Peyer's patch (tissue), 4 donors: ENCODE measurements around the gene AP1B1.

Experiments used
- POLR2A ChIP-seq, 2 donors: fragments of 450-650 bp; IDR thresholded peaks; one replicate each; pipeline ENCODE4 v1.5.1; 2017; ENCODE audit warnings: antibody characterized with exemption in 2 of 2, mild to moderate bottlenecking in 2 of 2, moderate library complexity in 2 of 2
- TF ChIP-seq, protein P1 (sequence below), 6 experiments: fragments of 450-650 bp in 4 of 6; fragments of 200-600 bp in 2 of 6; sonication (generic) in 1 of 6; IDR thresholded peaks; one replicate each; pipeline ENCODE4 v1.5.1; 2017 to 2019; ENCODE audit warnings: antibody characterized with exemption in 6 of 6, mild to moderate bottlenecking in 3 of 6, moderate library complexity in 1 of 6

DNA sequence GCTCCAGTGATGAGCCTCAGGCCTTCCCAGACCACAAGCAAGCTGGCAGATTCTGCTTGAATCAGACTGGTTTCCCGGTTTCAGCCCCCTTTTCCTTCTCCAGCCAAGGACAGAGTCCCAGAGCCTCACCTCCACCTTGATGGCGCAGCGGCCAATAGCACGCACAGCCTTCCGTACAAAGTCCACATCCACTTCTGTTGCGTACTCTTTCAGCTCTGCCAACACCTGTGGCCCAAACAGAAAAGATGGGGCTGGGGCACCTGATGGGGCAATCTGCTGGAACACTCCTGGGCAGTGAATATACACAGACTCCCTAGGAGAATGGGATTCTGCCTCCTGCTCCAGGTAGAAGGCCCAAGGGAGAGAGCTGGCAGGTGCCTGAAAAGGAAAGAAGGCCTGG, 37.3 kb downstream of the AP1B1 start:
- no peak for TF ChIP-seq POLR2A (IDR thresholded peaks at IDR 0.05)
- TF ChIP-seq, protein P1, sequence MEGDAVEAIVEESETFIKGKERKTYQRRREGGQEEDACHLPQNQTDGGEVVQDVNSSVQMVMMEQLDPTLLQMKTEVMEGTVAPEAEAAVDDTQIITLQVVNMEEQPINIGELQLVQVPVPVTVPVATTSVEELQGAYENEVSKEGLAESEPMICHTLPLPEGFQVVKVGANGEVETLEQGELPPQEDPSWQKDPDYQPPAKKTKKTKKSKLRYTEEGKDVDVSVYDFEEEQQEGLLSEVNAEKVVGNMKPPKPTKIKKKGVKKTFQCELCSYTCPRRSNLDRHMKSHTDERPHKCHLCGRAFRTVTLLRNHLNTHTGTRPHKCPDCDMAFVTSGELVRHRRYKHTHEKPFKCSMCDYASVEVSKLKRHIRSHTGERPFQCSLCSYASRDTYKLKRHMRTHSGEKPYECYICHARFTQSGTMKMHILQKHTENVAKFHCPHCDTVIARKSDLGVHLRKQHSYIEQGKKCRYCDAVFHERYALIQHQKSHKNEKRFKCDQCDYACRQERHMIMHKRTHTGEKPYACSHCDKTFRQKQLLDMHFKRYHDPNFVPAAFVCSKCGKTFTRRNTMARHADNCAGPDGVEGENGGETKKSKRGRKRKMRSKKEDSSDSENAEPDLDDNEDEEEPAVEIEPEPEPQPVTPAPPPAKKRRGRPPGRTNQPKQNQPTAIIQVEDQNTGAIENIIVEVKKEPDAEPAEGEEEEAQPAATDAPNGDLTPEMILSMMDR (IDR thresholded peaks at IDR 0.05): no peak
